Mesenchymal stem cell (in vitro differentiated cells and primary cell): ENCODE data around the gene INPP5A.

Experiments
- DNase-seq: peaks from one replicate; pipeline ENCODE4 v3.0.0-alpha.2; 2013
- H2AFZ ChIP-seq: one replicate; pipeline ENCODE4 v1.6.1; 2013; ENCODE audit warnings: low read depth, mild to moderate bottlenecking, control low read depth, inconsistent platforms, low read length, moderate library complexity
- H2AK5ac ChIP-seq: 2 replicates; pipeline ENCODE4 v1.6.1; 2013; ENCODE audit warnings: low read length, moderate library complexity, mild to moderate bottlenecking, inconsistent platforms; ENCODE audit not compliant: severe bottlenecking
- H2BK120ac ChIP-seq: one replicate; pipeline ENCODE4 v1.6.1; 2013; ENCODE audit warnings: low read depth, mild to moderate bottlenecking, inconsistent platforms, low read length, moderate library complexity
- H2BK12ac ChIP-seq, 2 experiments: one replicate each; pipeline ENCODE4 v1.6.1; 2013; ENCODE audit warnings: inconsistent platforms in 2 of 2, low read length in 2 of 2, mild to moderate bottlenecking in 2 of 2, moderate library complexity in 2 of 2, control low read depth in 1 of 2
- H2BK15ac ChIP-seq: one replicate; pipeline ENCODE4 v1.6.1; 2013; ENCODE audit warnings: mild to moderate bottlenecking, low read depth, inconsistent platforms; ENCODE audit not compliant: poor library complexity, severe bottlenecking
- H2BK5ac ChIP-seq: 2 replicates; pipeline ENCODE4 v1.6.1; 2013; ENCODE audit warnings: low read depth, mild to moderate bottlenecking, low read length, control low read depth, inconsistent platforms; ENCODE audit not compliant: poor library complexity, severe bottlenecking
- H3K14ac ChIP-seq, 2 experiments: one replicate each; pipeline ENCODE4 v1.6.1; 2013; ENCODE audit warnings: inconsistent platforms in 2 of 2, low read length in 2 of 2, control low read depth in 1 of 2, mild to moderate bottlenecking in 1 of 2, moderate library complexity in 1 of 2
- H3K18ac ChIP-seq, 2 experiments: one replicate each; pipeline ENCODE4 v1.6.1; 2013; ENCODE audit warnings: inconsistent platforms in 2 of 2, low read length in 2 of 2, control low read depth in 1 of 2, low read depth in 1 of 2, mild to moderate bottlenecking in 1 of 2
- H3K23ac ChIP-seq, 2 experiments: one replicate each; pipeline ENCODE4 v1.6.1; 2013; ENCODE audit warnings: inconsistent platforms in 2 of 2, low read length in 2 of 2, mild to moderate bottlenecking in 2 of 2, moderate library complexity in 2 of 2, control low read depth in 1 of 2
- H3K27ac ChIP-seq: 2 replicates; pipeline ENCODE4 v1.5.1; 2013; ENCODE audit warnings: mild to moderate bottlenecking, moderate library complexity, low read length, control low read depth, inconsistent platforms; ENCODE audit not compliant: poor library complexity, severe bottlenecking
- H3K27me3 ChIP-seq, 2 experiments: 2 replicates each; pipeline versions ENCODE4 v1.6.1 to v1.7.0; 2013; ENCODE audit warnings: low read length in 2 of 2, mild to moderate bottlenecking in 2 of 2, moderate library complexity in 2 of 2, control low read depth in 1 of 2, inconsistent platforms in 1 of 2; ENCODE audit not compliant: control insufficient read depth in 1 of 2, insufficient read depth in 1 of 2
- H3K36me3 ChIP-seq, 2 experiments: 2 replicates each; pipeline versions ENCODE4 v1.6.1 to v1.7.0; 2013; ENCODE audit warnings: low read length in 2 of 2, control low read depth in 1 of 2, inconsistent platforms in 1 of 2, low read depth in 1 of 2, mild to moderate bottlenecking in 1 of 2; ENCODE audit not compliant: insufficient read depth in 2 of 2, control insufficient read depth in 1 of 2
- H3K4ac ChIP-seq, 2 experiments: one replicate each; pipeline ENCODE4 v1.6.1; 2013; ENCODE audit warnings: inconsistent platforms in 2 of 2, low read length in 2 of 2, mild to moderate bottlenecking in 2 of 2, moderate library complexity in 2 of 2, control low read depth in 1 of 2, low read depth in 1 of 2
- H3K4me1 ChIP-seq: 2 replicates; pipeline ENCODE4 v1.6.1; 2013; ENCODE audit warnings: low read depth, low read length, control low read depth; ENCODE audit not compliant: control insufficient read depth, insufficient read depth
- H3K4me2 ChIP-seq: 2 replicates; pipeline ENCODE4 v1.6.1; 2013; ENCODE audit warnings: low read length, mild to moderate bottlenecking, inconsistent platforms; ENCODE audit not compliant: poor library complexity, severe bottlenecking
- H3K4me3 ChIP-seq, 2 experiments: 2 replicates each; pipeline versions ENCODE4 v1.5.1 to v1.7.0; 2013; ENCODE audit warnings: low read length in 2 of 2, mild to moderate bottlenecking in 2 of 2, control low read depth in 1 of 2, low read depth in 1 of 2; ENCODE audit not compliant: insufficient read depth in 1 of 2
- H3K79me1 ChIP-seq: replicated peaks from 2 replicates; pipeline ENCODE4 v1.6.1; 2013; ENCODE audit warnings: mild to moderate bottlenecking, control low read depth, low read length, inconsistent platforms; ENCODE audit not compliant: poor library complexity, severe bottlenecking
- H3K9ac ChIP-seq: 2 replicates; pipeline ENCODE4 v1.7.0; 2013; ENCODE audit warnings: mild to moderate bottlenecking, low read length, moderate library complexity
- H3K9me3 ChIP-seq: 2 replicates; pipeline ENCODE4 v1.7.0; 2013; ENCODE audit warnings: mild to moderate bottlenecking, low read length; ENCODE audit not compliant: control insufficient read depth
- H4K8ac ChIP-seq: one replicate; pipeline ENCODE4 v1.6.1; 2013; ENCODE audit warnings: inconsistent platforms, mild to moderate bottlenecking, low read length, moderate library complexity
- H4K91ac ChIP-seq: one replicate; pipeline ENCODE4 v1.6.1; 2013; ENCODE audit warnings: mild to moderate bottlenecking, low read length, inconsistent platforms
- WGBS: methylation state at CpG from one replicate; pipeline ENCODE4 v1.1.7; 2013; ENCODE audit warnings: mixed read lengths; 5-methylcytosine and 5-hydroxymethylcytosine counted together

INPP5A gene

GRCh38 chr10:132737390-132738048, 199.9 kb downstream of the INPP5A start:
- Histone ChIP-seq H3K4me2 (no peak overlapping the region), H3K4me1 (peaks cover 25% of the 10 kb centered on the region), H2BK12ac (no peak overlapping the region), H3K79me1 (peaks cover 9% of the 10 kb centered on the region), H3K18ac (no peak overlapping the region), H2BK15ac (no peak overlapping the region), H3K27me3 (peaks cover 0 to 4% of the 10 kb centered on the region in 2 experiments), H3K4ac (no peak overlapping the region), H3K23ac (no peak overlapping the region), H2BK5ac (no peak overlapping the region), H3K4me3 (no peak overlapping the region), H4K8ac (no peak overlapping the region), H3K36me3 (peaks cover 0 to 64% of the 10 kb centered on the region in 2 experiments), H3K14ac (no peak overlapping the region), H4K91ac (no peak overlapping the region), H2AFZ (no peak overlapping the region), H3K27ac (no peak overlapping the region), H3K9me3 (no peaks in the 10 kb centered on the region), H3K9ac (no peak overlapping the region), H2AK5ac (no peak overlapping the region), H2BK120ac (no peak overlapping the region)
- 95% methylated on average over 12 of the region's 16 CpGs for WGBS
- no peak for DNase-seq

DNA sequence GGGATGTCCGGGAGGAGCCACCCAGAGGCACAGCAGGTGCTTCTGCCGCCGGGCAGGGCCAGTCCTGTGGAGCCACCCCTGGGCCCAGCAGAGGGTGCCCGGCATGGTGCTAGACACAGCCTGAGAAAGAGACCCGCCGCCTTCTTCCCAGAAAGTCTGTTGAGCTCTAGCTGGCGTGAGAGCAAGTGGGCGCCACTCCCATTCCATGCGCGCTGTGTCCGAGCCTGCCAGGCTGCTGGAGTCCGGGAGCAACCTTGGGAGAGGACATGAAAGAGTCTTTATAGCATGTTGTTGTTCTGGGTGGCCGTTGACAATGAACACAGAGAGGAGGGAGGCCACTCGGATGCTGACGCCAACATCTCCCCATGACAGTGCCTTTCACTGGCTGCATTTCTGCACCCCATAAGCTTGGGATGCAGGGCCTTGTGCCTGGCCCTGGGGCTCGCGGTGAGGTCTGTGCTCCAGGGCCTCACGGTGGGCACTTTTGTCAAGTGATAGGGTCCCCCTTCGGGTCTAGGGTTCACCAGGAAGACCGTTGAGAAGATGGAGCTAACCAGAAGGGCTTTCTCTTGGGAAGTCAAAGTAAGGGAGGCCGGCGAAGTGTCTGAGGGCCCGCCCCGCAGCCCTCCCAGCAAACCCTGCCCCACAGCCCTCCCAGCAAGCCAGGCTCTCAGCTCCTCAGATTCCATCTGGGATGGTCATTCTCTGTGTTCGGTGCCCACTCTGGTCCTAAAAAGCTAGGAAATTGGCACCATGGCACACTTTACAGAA, 201.1 kb downstream of the INPP5A start:
- Histone ChIP-seq H3K4me2 (no peak overlapping the region), H4K8ac (no peak overlapping the region), H2BK12ac (no peak overlapping the region), H3K23ac (no peak overlapping the region), H2AK5ac (no peak overlapping the region), H3K79me1 (peaks cover 9% of the 10 kb centered on the region), H3K27me3 (peaks cover 0 to 4% of the 10 kb centered on the region in 2 experiments), H3K4me1 (peaks cover 33% of the 10 kb centered on the region), H3K14ac (no peak overlapping the region), H3K9me3 (no peaks in the 10 kb centered on the region), H2BK15ac (no peak overlapping the region), H2BK120ac (no peak overlapping the region), H3K4ac (no peak overlapping the region), H2BK5ac (no peak overlapping the region), H4K91ac (no peak overlapping the region), H3K36me3 (peaks cover 0 to 56% of the 10 kb centered on the region in 2 experiments), H3K18ac (no peak overlapping the region), H3K27ac (no peak overlapping the region), H2AFZ (no peak overlapping the region), H3K4me3 (no peak overlapping the region), H3K9ac (no peak overlapping the region)
- WGBS, result 96% methylated on average over 25 of the region's 25 CpGs
- DNase-seq, result no peak

- H2BK12ac ChIP-seq, result no peak overlapping the region
- H2BK120ac ChIP-seq, result no peak overlapping the region
- no peak for DNase-seq
- H3K18ac ChIP-seq, result no peak overlapping the region
- H4K91ac ChIP-seq, result no peak overlapping the region
- no peak overlapping the region for H4K8ac ChIP-seq
- no peak overlapping the region for H3K23ac ChIP-seq
- H3K4me1 ChIP-seq, result peaks cover 39% of the 10 kb centered on the region
- no peak overlapping the region for H3K9ac ChIP-seq
- H3K4me2 ChIP-seq, result no peak overlapping the region
- H3K4me3 ChIP-seq, result no peak overlapping the region
- peaks cover 0 to 50% of the 10 kb centered on the region in 2 experiments for H3K36me3 ChIP-seq
- no peaks in the 10 kb centered on the region for H3K9me3 ChIP-seq
- no peak overlapping the region for H3K14ac ChIP-seq
- H3K4ac ChIP-seq, result no peak overlapping the region
- H2BK5ac ChIP-seq, result no peak overlapping the region
- H2AFZ ChIP-seq, result no peak overlapping the region
- H3K27ac ChIP-seq, result no peak overlapping the region
- H2AK5ac ChIP-seq, result no peak overlapping the region
- H3K27me3 ChIP-seq, result peaks cover 0 to 4% of the 10 kb centered on the region in 2 experiments
- 81% methylated on average over 14 of the region's 14 CpGs for WGBS
- H3K79me1 ChIP-seq, result peaks cover 9% of the 10 kb centered on the region
- no peak overlapping the region for H2BK15ac ChIP-seq
These were observed 201.6 kb downstream of the INPP5A start for GRCh38 chr10:132739225-132739613.

- H3K9ac ChIP-seq, result no peak overlapping the region
- no peak overlapping the region for H4K8ac ChIP-seq
- H3K18ac ChIP-seq, result no peak overlapping the region
- peaks cover 0 to 38% of the 10 kb centered on the region in 2 experiments for H3K36me3 ChIP-seq
- no peak for DNase-seq
- H3K4me3 ChIP-seq, result no peak overlapping the region
- no peak overlapping the region for H2AK5ac ChIP-seq
- no peak overlapping the region for H3K27ac ChIP-seq
- peaks cover 0 to 4% of the 10 kb centered on the region in 2 experiments for H3K27me3 ChIP-seq
- peaks cover 45% of the 10 kb centered on the region for H3K4me1 ChIP-seq
- no peak overlapping the region for H2BK120ac ChIP-seq
- H3K79me1 ChIP-seq, result peaks cover 9% of the 10 kb centered on the region
- H3K14ac ChIP-seq, result no peak overlapping the region
- no peak overlapping the region for H3K23ac ChIP-seq
- H2BK12ac ChIP-seq, result no peak overlapping the region
- H2BK5ac ChIP-seq, result no peak overlapping the region
- H3K4me2 ChIP-seq, result no peak overlapping the region
- 95% methylated on average over 5 of the region's 6 CpGs for WGBS
- no peak overlapping the region for H3K4ac ChIP-seq
- no peak overlapping the region for H4K91ac ChIP-seq
- H2AFZ ChIP-seq, result no peak overlapping the region
- H2BK15ac ChIP-seq, result no peak overlapping the region
- H3K9me3 ChIP-seq, result no peaks in the 10 kb centered on the region
These were observed 203.0 kb downstream of the INPP5A start for GRCh38 chr10:132740588-132740987.
